Stomach (tissue), 4 donors: ENCODE measurements around the gene OR8S1.
"Not testable (repeated sequence)": the region's sequence is repeated elsewhere in the genome, so short reads cannot be mapped to it uniquely, and the experiment has no call there.

Source experiments
- POLR2A ChIP-seq, 4 donors: fragments of 450-650 bp; IDR thresholded peaks; one replicate each; pipeline ENCODE4 v1.6.1; 2016; ENCODE audit warnings: antibody characterized with exemption in 4 of 4, control low read depth in 2 of 4, mild to moderate bottlenecking in 1 of 4, moderate library complexity in 1 of 4
- TF ChIP-seq, protein P1 (sequence below), 7 experiments: fragments of 450-650 bp in 4 of 7; fragments of 200-600 bp in 3 of 7; sonication (generic) in 3 of 7; IDR thresholded peaks; one replicate each; pipeline ENCODE4 v1.5.1; 2016 to 2019; ENCODE audit warnings: antibody characterized with exemption in 7 of 7, control low read depth in 2 of 7, mild to moderate bottlenecking in 1 of 7

DNA sequence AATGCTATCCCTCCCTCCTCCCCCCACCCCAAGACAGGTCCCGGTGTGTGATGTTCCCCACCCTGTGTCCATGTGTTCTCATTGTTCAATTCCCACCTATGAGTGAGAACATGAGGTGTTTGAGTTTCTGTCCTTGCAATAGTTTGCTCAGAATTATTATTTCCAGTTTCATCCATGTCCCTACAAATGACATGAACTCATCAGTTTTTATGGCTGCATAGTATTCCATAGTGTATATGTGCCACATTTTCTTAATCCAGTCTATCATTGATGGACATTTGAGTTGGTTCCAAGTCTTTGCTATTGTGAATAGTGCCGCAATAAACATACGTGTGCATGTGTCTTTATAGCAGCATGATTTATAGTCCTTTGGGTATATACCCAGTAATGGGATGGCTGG, 21.6 kb downstream of the OR8S1 start:
- not testable (repeated sequence) for TF ChIP-seq POLR2A (IDR thresholded peaks at IDR 0.05)
- TF ChIP-seq, protein P1, sequence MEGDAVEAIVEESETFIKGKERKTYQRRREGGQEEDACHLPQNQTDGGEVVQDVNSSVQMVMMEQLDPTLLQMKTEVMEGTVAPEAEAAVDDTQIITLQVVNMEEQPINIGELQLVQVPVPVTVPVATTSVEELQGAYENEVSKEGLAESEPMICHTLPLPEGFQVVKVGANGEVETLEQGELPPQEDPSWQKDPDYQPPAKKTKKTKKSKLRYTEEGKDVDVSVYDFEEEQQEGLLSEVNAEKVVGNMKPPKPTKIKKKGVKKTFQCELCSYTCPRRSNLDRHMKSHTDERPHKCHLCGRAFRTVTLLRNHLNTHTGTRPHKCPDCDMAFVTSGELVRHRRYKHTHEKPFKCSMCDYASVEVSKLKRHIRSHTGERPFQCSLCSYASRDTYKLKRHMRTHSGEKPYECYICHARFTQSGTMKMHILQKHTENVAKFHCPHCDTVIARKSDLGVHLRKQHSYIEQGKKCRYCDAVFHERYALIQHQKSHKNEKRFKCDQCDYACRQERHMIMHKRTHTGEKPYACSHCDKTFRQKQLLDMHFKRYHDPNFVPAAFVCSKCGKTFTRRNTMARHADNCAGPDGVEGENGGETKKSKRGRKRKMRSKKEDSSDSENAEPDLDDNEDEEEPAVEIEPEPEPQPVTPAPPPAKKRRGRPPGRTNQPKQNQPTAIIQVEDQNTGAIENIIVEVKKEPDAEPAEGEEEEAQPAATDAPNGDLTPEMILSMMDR (IDR thresholded peaks at IDR 0.05): not testable (repeated sequence)
